Measurements from ENCODE around the gene KRT31.
"Not testable (repeated sequence)": the region's sequence is repeated elsewhere in the genome, so short reads cannot be mapped to it uniquely, and the experiment has no call there.

KRT31 gene

GRCh38 chr17:41417127-41417526 lies 19.7 kb upstream of the KRT31 start:
- no peak for DNase-seq

GRCh38 chr17:41416479-41416878 lies 19.1 kb upstream of the KRT31 start:
- no peak for DNase-seq

GRCh38 chr17:41415833-41416335 lies 18.5 kb upstream of the KRT31 start:
- no peak for DNase-seq

GRCh38 chr17:41415411-41415810 lies 18.0 kb upstream of the KRT31 start:
- no peak for DNase-seq

GRCh38 chr17:41413982-41414381 lies 16.6 kb upstream of the KRT31 start:
- no peak for DNase-seq

GRCh38 chr17:41413353-41413957 lies 16.0 kb upstream of the KRT31 start:
- no peak for DNase-seq

DNA sequence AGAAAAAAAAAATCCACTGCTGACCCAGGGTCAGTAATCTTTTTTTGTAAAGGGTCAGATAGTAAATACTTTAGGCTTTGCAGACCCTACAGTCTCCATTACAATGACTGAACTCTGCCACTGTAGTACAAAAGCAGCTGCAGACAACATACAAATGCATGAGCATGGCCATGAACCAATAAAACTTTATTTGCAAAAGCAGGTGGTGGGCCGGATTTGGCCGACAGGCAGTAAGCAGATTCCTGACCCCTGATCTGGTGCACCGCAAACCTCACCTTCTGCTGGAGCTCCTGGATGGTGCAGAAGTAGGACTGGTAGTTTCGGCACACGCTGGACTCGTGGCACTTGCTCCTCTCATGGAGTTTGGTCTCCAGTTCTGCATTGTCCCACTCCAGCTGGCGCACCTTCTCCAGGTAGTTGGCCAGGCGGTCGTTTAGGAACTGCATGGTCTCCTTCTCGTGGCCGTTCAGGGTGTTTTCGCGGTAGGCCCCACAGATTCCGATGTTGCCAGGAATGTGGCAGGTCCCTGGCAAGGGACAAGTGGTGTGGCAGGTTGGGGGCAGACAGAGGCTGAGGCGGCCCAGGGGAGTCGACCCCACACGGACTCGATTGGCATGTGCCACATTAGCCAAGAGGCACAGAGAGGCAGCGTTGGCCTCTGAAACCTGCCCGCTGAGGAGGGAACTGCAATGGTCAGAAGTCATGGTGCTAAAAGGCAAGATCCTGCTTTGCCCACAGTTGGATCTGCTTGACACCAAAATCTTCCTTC lies 13.8 kb upstream of the KRT31 start:
- DNase-seq, result no peak

GRCh38 chr17:41407226-41407625 lies 9.8 kb upstream of the KRT31 start:
- DNase-seq, result no peak

- no peak for DNase-seq
Observed at GRCh38 chr17:41406205-41406604, 8.8 kb upstream of the KRT31 start.

DNA sequence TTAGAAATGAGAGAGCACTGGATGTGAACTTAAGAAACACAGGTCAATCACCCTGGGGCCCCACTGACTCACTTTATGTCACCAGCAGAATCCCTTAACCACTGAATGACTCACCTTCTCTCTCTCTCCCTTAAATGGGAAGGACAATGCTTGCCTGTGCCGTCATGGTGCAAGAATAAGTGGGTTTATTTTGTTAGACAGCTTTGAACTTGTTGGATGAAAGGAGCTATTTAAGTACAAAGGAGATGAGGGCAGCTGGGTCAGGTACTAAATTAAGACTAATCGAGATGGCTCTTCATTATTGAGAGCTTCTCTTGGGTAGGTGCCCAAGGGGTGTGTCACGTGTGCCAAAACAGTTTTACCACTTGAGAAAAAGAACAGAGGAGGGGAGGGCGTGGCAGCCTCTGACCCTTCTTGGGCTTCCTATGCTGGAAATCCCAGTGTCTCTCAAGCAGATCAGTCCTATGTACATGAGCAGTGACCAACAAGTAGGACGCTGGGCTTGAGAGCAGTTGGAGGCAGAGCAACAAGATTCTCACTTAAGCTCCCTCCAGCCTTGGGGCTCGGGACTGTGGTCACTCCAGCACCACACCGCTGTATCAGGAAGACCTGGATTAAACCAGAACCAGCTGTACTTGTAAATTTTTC lies 6.7 kb upstream of the KRT31 start:
- peak; percentile 78 for DNase-seq

DNA sequence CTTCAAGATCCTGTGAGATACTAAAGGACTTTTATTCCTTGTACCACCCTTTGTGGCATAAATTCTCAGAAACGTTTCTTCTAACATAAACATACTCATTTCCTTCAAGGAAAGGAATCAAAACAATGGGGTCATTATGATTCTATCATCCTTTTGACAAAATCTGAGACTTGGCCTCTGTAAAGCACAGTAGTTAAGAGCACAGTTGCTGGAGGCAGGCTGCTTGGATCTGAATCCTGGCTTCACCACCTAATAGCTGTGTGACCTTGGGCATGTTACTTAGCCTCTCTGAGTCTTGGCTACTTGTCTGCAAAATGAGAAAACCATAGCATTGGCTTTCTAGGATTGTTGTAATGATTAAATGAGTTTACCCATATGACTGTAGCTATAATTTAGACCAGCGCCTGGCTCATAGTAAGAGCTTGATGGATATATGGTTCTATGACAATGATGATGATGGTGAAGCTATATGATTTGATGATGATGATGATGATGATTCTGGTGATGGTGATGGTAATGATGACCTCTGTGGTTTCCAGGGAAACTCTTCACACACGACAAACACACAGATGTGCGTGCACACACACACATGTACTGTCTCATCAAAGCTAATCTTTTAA lies 6.1 kb upstream of the KRT31 start:
- DNase-seq, result no peak

DNA sequence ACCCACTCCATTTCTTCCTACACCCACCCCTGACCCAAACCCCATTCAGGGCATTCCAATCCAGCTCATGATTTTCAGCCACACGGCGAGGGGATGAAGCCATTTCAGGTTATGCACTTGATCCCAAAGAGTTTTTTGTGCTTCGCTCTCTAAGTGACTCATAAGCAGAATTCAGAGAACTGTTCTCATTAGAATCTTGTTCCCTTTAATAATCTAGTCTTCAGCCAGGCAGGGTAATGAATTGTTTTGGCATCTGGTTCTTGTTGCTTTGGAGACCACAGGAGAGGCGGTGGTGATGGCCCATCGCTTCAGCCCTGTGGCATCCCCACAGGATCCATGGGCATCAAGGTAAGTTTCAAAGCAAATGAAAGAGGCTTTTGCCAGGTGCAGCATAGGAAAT lies 4.8 kb upstream of the KRT31 start:
- DNase-seq, result no peak

DNA sequence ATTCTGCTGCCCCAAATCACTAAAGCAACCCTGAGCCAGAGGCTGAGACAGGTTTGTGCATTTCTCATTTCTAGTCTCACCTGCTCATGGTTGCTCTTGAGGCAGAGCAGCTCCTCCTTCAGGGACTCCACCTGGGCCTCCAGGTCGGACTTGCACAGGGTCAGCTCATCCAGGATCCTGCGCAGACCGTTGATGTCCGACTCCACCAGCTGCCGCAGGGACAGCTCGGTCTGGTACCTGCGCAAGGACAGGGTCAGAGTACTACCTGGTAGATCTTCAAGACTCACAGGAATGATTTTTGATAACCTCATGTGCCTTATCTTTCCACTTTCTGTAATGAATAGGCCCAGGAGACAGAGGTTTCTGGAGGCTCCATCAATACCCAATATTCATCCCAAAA lies 1.1 kb downstream of the KRT31 start:
- DNase-seq, result no peak

DNA sequence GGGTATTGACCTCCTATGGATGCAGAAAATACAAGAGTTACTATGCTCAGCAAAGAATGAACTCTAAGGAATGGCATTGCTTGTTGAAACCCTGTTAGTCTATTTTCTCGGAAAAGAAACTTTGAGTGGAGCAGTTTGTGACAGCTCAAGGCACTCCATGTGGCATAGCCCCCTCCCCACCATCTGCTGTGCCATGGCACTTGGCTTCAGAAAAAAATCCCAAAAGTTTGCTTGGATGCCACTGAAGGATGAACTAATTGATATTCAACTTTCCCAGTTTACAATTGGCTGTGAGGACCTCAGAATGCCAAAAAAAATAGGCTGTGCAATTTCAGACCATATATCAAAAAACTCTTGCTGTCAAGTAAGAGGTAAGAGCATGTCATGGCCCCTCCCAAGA lies 1.8 kb downstream of the KRT31 start:
- DNase-seq, result no peak

DNA sequence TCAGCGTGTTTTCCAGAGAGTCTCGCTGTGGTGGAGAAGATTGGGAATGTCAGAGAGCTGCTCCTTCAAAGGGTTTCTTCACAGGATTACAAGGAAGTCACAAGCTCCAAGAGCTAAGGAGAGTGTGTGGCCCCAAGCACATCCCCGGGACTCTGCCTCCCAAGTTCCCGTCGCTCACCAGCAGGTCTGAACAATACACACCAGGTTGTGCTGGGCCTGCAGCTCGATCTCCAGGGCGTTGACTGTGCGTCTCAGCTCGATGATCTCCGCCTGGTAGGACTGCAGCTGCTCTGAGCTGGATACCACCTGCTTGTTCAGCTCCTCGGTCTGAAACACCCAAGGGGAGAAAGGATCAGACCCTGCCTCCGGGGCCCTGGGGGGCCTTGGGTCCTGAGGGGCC lies 2.4 kb downstream of the KRT31 start:
- not testable (repeated sequence) for DNase-seq

- no peak for DNase-seq
Observed at GRCh38 chr17:41394254-41394996, 3.0 kb downstream of the KRT31 start.

GRCh38 chr17:41393826-41394225 lies 3.6 kb downstream of the KRT31 start:
- DNase-seq, result no peak

GRCh38 chr17:41393294-41393693 lies 4.1 kb downstream of the KRT31 start:
- DNase-seq, result no peak

GRCh38 chr17:41392278-41392677 lies 5.1 kb downstream of the KRT31 start:
- DNase-seq, result no peak

DNA sequence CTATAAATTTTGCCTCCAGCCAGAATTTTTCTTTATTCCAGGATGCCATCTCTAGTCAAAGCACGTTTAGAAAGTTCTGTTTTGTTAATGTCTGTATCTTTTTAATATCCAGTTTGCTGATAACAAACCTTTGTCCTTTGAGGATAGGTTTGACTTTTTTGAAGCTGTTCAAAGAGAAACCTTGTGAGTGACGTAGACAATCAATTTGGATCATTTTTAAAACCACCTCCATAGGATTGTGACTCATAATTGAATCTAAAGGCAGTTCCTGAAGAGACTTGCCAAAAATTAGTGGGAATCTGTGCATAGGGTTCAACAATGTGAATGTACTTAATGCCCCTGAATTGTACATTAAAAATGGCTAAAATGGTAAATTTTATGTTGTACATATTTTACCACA lies 5.9 kb downstream of the KRT31 start:
- DNase-seq, result no peak

GRCh38 chr17:41390411-41390938 lies 6.9 kb downstream of the KRT31 start:
- no peak for DNase-seq

DNA sequence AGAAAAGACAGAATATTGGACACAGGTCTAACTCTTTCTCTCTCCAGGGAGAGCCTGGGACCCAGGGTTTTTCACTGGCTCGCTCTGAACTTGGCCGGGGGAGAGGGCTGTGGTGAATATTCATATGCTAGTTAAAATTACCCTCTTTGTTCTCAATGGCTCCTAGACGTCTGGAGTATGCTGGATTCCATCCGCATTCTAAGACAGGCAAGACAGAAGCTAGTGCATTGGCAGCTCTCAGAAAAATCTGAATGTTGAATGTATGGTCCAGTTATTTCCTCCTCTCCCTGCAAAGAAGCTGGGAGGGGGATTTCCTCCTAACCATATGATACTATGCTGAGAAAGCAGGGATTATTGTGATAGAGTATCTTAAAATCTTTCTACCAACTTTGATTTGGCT lies 9.7 kb downstream of the KRT31 start:
- no peak for DNase-seq

GRCh38 chr17:41386227-41386626 lies 11.2 kb downstream of the KRT31 start:
- no peak for DNase-seq
